ENCODE data around the gene TTN.

- TF ChIP-seq CTCF (IDR thresholded peaks at IDR 0.05; ENCODE audit: insufficient read depth, low read depth, low read length): no peak
- no peak for TF ChIP-seq EZH2 (IDR thresholded peaks at IDR 0.05; ENCODE audit: insufficient read depth, low read length)
Observed at GRCh38 chr2:178715366-178715765, 91.9 kb downstream of the TTN start.
